GM12872 (cell line): ENCODE measurements around the gene ZNF438.

Experiments used
- CTCF ChIP-seq: IDR thresholded peaks from 3 replicates; pipeline ENCODE4 v1.5.1; 2011; ENCODE audit warnings: low read depth, mild to moderate bottlenecking, low read length, moderate library complexity; ENCODE audit not compliant: insufficient read depth

The ZNF438 gene

DNA sequence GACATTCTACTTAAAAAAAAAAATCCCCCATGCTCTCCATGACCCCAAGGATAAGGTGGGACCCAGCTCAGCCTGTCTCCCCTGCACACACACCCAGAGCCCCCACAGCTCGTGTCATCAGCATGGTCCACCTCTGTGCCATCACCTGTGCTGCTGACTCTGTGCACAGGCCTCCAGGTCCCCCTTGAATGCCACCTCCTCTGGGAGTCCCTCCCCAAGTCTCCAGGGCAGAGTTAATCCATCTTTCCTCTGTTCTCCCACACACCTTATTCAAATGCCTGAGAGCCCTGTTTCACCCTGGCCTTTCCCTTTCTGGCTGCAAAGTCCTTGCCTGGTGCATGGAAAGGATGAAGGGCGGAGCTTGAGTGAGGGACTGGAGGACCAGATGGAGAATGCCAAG, 208.0 kb downstream of the ZNF438 start:
- no peak for TF ChIP-seq CTCF

- TF ChIP-seq CTCF, result no peak
These were observed 208.8 kb downstream of the ZNF438 start for GRCh38 chr10:30822693-30823465.

- no peak for TF ChIP-seq CTCF
These were observed 209.5 kb downstream of the ZNF438 start for GRCh38 chr10:30821994-30822692.

DNA sequence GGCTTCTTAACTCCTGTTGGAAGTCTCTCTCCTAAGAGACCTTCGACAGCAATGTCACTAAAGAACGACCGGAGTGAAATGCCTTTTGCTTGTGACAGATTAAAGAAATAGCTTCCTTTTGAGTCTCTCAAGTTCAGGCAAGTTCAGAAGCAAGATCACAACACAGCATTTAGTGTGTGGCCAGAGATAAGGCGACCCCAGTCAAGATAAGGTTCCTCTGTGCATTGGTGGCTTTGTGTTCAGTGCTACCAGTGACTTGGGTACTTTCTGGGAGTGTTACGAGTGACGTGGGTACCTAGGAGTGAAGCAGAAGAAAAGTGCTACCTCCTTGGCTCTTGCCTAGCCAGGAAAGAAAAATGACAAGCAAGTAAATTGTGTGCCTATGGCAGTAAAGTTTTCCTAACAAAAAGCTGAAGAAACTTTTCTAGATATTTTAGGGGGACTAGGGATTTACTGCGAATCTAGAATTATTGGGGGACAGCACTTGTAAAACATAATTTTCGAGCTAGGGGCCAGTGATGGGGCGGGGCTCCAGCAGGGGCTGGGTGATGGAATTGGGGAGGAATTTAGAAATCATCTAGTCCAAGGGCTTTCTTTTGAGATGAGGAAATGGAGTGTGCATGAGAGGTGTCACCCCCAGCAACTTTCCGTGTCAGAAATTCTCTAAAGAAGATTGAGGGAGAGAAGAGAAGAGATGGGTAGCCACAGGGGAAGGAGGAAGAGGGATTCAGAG, 210.2 kb downstream of the ZNF438 start:
- no peak for TF ChIP-seq CTCF

- no peak for TF ChIP-seq CTCF
These were observed 211.2 kb downstream of the ZNF438 start for GRCh38 chr10:30820261-30820991.

DNA sequence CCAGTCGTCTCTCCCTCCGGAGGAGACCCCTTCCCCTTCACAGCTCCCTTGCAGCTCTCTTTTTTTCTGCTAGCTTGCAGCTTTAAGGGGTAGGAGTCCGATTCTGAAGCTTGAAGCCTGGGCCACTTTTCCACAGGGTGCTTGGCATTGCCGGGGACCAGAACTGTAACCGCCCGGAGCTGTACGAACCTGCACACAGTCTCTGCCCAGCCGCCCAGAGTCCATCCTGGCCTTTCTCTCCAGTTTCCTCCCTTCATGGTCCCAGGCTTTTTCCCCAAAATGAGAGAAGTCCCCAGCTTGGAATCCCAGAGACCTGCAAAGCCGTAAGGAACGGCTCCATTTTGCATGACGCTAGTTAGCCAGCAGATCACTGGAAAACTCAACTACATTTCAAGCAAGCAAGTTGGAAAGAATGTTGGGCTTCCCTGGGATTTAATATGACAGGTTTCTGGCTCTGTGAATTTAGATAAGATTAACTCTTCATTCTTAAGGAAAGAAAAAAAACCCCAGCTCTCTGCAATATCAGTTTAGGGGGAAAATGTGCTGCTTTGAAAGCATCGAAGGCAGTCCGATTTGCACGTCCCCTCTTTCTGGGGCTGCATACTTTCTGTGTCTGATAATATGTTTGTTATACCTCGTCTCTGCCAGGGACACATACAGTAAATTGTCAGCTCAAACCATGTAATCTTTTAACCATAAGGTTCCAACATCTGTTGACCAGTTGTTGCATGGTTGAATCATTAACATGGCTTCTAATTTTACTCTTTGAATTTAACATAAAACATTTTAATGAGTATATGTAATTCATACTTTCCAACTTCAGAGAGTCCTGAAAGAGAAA, 212.1 kb downstream of the ZNF438 start:
- TF ChIP-seq CTCF, result no peak
